Measurements from ENCODE around the gene UQCRFS1.

GRCh38 chr19:29262085-29262484, 49.1 kb upstream of the UQCRFS1 start:
- TF ChIP-seq POLR2A (IDR thresholded peaks at IDR 0.05): no peak
- TF ChIP-seq CTCF (IDR thresholded peaks at IDR 0.05): no peak

All from prostate gland (tissue), 2 donors.